Neural progenitor cell (in vitro differentiated cells): ENCODE results near the gene FMO4.

Experiments used
- EZH2phosphoT487 ChIP-seq: fragments of 200-600 bp; sonication (generic); IDR thresholded peaks from 2 replicates; pipeline ENCODE4 v1.6.1; 2017; ENCODE audit warnings: antibody characterized with exemption
- TF ChIP-seq, protein P1 (sequence below): fragments of 200-600 bp; sonication (generic); IDR thresholded peaks from 2 replicates; pipeline ENCODE4 v1.5.1; 2017; ENCODE audit warnings: antibody characterized with exemption, mild to moderate bottlenecking

DNA sequence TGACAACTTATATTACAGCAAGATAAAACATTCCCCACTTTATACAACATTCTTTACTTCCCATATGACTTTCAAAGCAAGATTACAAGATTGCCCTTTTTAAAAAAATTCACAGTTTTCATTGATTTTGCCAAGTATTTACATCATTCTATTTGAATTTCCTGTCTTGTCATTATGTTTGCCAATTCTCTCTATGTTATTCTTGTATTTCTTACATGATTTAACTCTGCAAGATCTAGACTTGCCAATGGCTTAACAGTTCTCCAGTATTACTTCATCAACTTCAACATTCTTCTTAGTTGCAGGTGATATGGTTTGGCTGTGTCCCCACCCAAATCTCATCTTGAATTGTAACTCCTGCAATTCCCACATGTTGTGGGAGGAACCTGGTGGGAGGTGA is 31.6 kb downstream of the FMO4 start:
- TF ChIP-seq, protein P1, sequence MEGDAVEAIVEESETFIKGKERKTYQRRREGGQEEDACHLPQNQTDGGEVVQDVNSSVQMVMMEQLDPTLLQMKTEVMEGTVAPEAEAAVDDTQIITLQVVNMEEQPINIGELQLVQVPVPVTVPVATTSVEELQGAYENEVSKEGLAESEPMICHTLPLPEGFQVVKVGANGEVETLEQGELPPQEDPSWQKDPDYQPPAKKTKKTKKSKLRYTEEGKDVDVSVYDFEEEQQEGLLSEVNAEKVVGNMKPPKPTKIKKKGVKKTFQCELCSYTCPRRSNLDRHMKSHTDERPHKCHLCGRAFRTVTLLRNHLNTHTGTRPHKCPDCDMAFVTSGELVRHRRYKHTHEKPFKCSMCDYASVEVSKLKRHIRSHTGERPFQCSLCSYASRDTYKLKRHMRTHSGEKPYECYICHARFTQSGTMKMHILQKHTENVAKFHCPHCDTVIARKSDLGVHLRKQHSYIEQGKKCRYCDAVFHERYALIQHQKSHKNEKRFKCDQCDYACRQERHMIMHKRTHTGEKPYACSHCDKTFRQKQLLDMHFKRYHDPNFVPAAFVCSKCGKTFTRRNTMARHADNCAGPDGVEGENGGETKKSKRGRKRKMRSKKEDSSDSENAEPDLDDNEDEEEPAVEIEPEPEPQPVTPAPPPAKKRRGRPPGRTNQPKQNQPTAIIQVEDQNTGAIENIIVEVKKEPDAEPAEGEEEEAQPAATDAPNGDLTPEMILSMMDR = no peak
- TF ChIP-seq EZH2phosphoT487 = no peak
